Stomach (tissue), 9 donors: ENCODE results near the gene VAV3. TPM values are rescaled to one million over a fixed set of nuclear protein-coding genes. Genes with fewer than 3 reads are reported as not detected.

Source experiments
- DNase-seq, 2 donors: peaks; one replicate each; pipeline versions ENCODE4 v3.0.0 to v3.0.0-alpha.2; 2013 to 2019
- H3K27ac ChIP-seq, 5 donors: fragments of 200-600 bp in 4 of 5; sonication (generic) in 4 of 5; one replicate each; pipeline ENCODE4 v1.5.1; 2013 to 2019; ENCODE audit warnings: mild to moderate bottlenecking in 1 of 5, moderate library complexity in 1 of 5
- H3K27me3 ChIP-seq, 3 donors: fragments of 200-600 bp; sonication (generic); one replicate each; pipeline ENCODE4 v1.5.1; 2017 to 2019; ENCODE audit warnings: mixed run types in 1 of 3
- H3K36me3 ChIP-seq, 4 donors: fragments of 200-600 bp; sonication (generic); 1 replicate in 3 of 4; 2 replicates in 1 of 4; pipeline ENCODE4 v1.5.1; 2016 to 2019
- H3K4me1 ChIP-seq, 4 donors: fragments of 200-600 bp; sonication (generic); one replicate each; pipeline ENCODE4 v1.5.1; 2016 to 2019
- H3K4me3 ChIP-seq, 4 donors: fragments of 200-600 bp; sonication (generic) in 3 of 4; one replicate each; pipeline ENCODE4 v1.5.1; 2016 to 2019; ENCODE audit warnings: mild to moderate bottlenecking in 1 of 4
- H3K9me3 ChIP-seq, 4 donors: fragments of 200-600 bp; sonication (generic); one replicate each; pipeline ENCODE4 v1.5.1; 2016 to 2019
- EP300 ChIP-seq: sonication (generic); formaldehyde crosslinking; IDR thresholded peaks from one replicate; pipeline ENCODE4 v1.6.1; 2017; ENCODE audit warnings: antibody characterized with exemption
- POLR2A ChIP-seq, 4 donors: fragments of 450-650 bp; IDR thresholded peaks; one replicate each; pipeline ENCODE4 v1.6.1; 2016; ENCODE audit warnings: antibody characterized with exemption in 4 of 4, control low read depth in 2 of 4, mild to moderate bottlenecking in 1 of 4, moderate library complexity in 1 of 4
- POLR2AphosphoS5 ChIP-seq, 3 donors: sonication (generic); formaldehyde crosslinking; IDR thresholded peaks; one replicate each; pipeline ENCODE4 v1.6.1; 2016; ENCODE audit warnings: antibody characterized with exemption in 3 of 3
- WGBS, 5 donors: extraction: QIAGEN DNeasy Blood & Tissue Kit in 3 of 5; methylation state at CpG; one replicate each; pipeline versions ENCODE4 v1.1.5 to v1.1.7; 2013 to 2018; 5-methylcytosine and 5-hydroxymethylcytosine counted together
- intact Hi-C: fragments of 100-400 bp; cut with DNase I; formaldehyde crosslinking; loops from one replicate; pipeline ENCODE4 v1.15.1; 2023; ENCODE audit warnings: low total_unique reads
- polyA plus RNA-seq, 3 donors: library from polyadenylated mRNA; stranded (reverse); fragments of 200-250 nt; gene quantifications; one replicate each; pipeline ENCODE4 v1.2.3, GENCODE V29; 2013
- total RNA-seq, 5 donors: library from RNA; depleted of rRNA; stranded (reverse); fragments of >200 nt; gene quantifications; one replicate each; pipeline versions ENCODE4 v1.1.0 to v1.2.3, GENCODE V29; 2014 to 2016
- TF ChIP-seq, protein P1 (sequence below), 7 experiments: fragments of 450-650 bp in 4 of 7; fragments of 200-600 bp in 3 of 7; sonication (generic) in 3 of 7; IDR thresholded peaks; one replicate each; pipeline ENCODE4 v1.5.1; 2016 to 2019; ENCODE audit warnings: antibody characterized with exemption in 7 of 7, control low read depth in 2 of 7, mild to moderate bottlenecking in 1 of 7
- donor health status: healthy with polysubstance abuse.
- donor health status: Bipolar disorder and iron deficiency.
- donor health status: healthy.

The VAV3 gene
- total and polyA plus RNA-seq, 8 donors: 5.7 to 29.3 (median 6.9) TPM

DNA sequence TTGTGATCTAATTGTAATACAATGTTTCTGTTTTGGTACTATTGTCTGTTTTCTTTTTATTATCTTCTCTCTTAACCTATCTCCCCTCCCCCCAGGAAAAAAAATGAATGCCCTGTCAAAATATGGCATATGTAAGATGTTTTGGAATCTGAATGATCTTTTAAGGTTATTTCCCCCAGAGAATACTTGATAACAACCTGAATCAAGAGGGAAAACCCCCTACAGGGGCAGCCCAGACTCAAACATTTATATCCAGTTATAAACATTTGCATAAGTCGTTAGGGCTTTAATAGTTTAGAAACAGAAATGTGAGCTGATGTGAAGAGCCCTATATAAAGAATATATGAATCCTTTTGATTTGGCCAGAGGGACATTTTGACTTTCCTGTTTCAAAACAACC lies 169.5 kb downstream of the VAV3 start:
- DNase-seq: no peak
- Histone ChIP-seq H3K4me1 (no peaks in the 10 kb centered on the region), H3K36me3 (no peaks in the 10 kb centered on the region), H3K27me3 (no peaks in the 10 kb centered on the region), H3K4me3 (no peak overlapping the region), H3K9me3 (no peaks in the 10 kb centered on the region), H3K27ac (no peak overlapping the region)
- intact Hi-C loops: loop anchor here (10.0 kb wide), 1 partner anchor 169 kb away; the partner anchor contains the start of gene VAV3
- no peak for TF ChIP-seq POLR2A (IDR thresholded peaks at IDR 0.05)
- WGBS, 5 donors: 38 to 51% (median 42%) methylated on average over 1 of the region's 1 CpG

DNA sequence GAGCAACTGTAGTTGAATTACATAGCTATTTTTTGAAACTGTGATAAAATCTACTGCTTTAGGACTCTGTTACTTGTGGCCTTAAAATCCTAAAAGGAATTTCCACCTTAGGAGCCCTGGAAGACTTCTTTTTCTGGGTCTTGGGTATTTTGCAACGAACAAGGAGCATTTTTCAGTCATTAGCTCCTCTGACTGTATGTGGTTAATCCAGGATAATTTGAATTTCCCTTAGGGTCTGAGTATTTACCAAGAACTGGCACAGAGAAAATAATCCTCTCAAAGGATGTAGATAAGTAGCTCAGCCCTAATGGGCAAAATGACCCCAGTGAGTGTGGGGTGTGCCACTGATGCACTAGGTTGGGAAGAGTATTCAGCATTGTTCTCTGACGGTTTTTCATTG lies 170.4 kb downstream of the VAV3 start:
- Histone ChIP-seq H3K9me3 (no peaks in the 10 kb centered on the region), H3K27me3 (no peaks in the 10 kb centered on the region), H3K4me3 (no peak overlapping the region), H3K4me1 (peaks cover 0 to 3% (median 0%) of the 10 kb centered on the region in 4 donors), H3K27ac (no peak overlapping the region), H3K36me3 (no peaks in the 10 kb centered on the region)
- 58 to 83% (median 79%) methylated on average over 2 of the region's 2 CpGs for WGBS, 5 donors
- intact Hi-C loops: loop anchor here (10.0 kb wide), 1 partner anchor 170 kb away; the partner anchor contains the start of gene VAV3
- DNase-seq: no peak
- no peak for TF ChIP-seq EP300
- TF ChIP-seq, protein P1, sequence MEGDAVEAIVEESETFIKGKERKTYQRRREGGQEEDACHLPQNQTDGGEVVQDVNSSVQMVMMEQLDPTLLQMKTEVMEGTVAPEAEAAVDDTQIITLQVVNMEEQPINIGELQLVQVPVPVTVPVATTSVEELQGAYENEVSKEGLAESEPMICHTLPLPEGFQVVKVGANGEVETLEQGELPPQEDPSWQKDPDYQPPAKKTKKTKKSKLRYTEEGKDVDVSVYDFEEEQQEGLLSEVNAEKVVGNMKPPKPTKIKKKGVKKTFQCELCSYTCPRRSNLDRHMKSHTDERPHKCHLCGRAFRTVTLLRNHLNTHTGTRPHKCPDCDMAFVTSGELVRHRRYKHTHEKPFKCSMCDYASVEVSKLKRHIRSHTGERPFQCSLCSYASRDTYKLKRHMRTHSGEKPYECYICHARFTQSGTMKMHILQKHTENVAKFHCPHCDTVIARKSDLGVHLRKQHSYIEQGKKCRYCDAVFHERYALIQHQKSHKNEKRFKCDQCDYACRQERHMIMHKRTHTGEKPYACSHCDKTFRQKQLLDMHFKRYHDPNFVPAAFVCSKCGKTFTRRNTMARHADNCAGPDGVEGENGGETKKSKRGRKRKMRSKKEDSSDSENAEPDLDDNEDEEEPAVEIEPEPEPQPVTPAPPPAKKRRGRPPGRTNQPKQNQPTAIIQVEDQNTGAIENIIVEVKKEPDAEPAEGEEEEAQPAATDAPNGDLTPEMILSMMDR (IDR thresholded peaks at IDR 0.05): no peak

DNA sequence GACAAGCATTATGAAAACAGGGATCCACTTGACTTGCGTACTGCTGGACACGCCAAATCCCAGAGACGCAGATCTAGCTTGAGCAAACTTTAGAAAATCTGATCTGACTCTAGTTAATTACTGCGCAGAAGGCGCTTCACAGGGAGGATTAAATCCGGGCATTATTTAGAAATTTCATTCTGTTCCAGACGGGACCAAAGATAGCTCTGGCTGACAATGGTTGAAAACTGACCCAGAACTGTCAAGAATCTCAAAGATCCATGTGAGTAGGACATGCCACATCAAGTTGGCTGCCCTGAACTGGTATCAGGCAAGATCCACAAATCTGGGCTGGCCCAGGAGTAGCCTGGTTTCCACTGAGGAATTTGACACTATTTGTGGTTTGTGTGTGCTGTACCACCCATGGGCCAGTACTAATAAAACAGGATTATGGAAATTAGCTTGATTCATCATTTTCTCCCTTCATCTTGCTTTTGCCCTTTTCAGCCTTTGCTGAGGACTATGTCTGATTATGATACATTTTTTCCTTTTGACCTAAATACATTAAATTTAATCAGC lies 171.0 kb downstream of the VAV3 start:
- Histone ChIP-seq H3K27ac (no peak overlapping the region), H3K4me3 (no peak overlapping the region), H3K9me3 (no peaks in the 10 kb centered on the region), H3K4me1 (peaks cover 0 to 7% (median 4%) of the 10 kb centered on the region in 4 donors), H3K27me3 (no peaks in the 10 kb centered on the region), H3K36me3 (no peaks in the 10 kb centered on the region)
- no peak for DNase-seq
- TF ChIP-seq, protein P1 (IDR thresholded peaks at IDR 0.05): no peak
- TF ChIP-seq EP300: no peak
- TF ChIP-seq POLR2AphosphoS5 (IDR thresholded peaks at IDR 0.05): no peak
- no peak for TF ChIP-seq POLR2A (IDR thresholded peaks at IDR 0.05)
- 85 to 90% (median 88%) methylated on average over 7 of the region's 7 CpGs for WGBS, 5 donors
- intact Hi-C loops: loop anchor here (10.0 kb wide), 1 partner anchor 171 kb away; the partner anchor contains the start of gene VAV3

DNA sequence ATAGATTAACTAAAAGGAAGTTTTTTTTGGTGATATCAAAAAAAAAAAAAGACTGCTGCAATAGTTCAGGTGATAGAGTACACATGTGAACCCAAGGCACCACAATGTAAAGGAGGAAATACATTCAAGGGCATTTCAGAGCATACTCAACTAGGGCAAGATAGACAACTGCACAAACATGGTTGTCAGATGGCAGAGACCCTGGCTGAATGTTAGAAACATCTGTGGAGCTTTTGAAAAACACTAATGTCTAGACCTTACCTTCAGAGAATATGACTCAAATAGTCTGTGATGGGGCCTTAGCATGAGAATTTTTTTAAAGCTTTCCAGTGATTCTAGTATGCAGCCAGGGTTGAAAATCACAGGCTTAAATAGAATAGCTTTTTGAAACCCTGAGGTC lies 173.6 kb downstream of the VAV3 start:
- no peak overlapping the region for H3K27ac ChIP-seq
- DNase-seq: no peak
- peaks cover 7 to 27% (median 16%) of the 10 kb centered on the region in 4 donors for H3K4me1 ChIP-seq
- no peaks in the 10 kb centered on the region for H3K27me3 ChIP-seq
- H3K4me3 ChIP-seq: no peak overlapping the region
- H3K36me3 ChIP-seq: no peaks in the 10 kb centered on the region
- intact Hi-C loops: loop anchor here (10.0 kb wide), 1 partner anchor 173 kb away; the partner anchor contains the start of gene VAV3
- TF ChIP-seq, protein P1 (IDR thresholded peaks at IDR 0.05): no peak
- TF ChIP-seq POLR2AphosphoS5 (IDR thresholded peaks at IDR 0.05) (no peak), POLR2A (IDR thresholded peaks at IDR 0.05) (no peak), EP300 (no peak)
- no peaks in the 10 kb centered on the region for H3K9me3 ChIP-seq

DNA sequence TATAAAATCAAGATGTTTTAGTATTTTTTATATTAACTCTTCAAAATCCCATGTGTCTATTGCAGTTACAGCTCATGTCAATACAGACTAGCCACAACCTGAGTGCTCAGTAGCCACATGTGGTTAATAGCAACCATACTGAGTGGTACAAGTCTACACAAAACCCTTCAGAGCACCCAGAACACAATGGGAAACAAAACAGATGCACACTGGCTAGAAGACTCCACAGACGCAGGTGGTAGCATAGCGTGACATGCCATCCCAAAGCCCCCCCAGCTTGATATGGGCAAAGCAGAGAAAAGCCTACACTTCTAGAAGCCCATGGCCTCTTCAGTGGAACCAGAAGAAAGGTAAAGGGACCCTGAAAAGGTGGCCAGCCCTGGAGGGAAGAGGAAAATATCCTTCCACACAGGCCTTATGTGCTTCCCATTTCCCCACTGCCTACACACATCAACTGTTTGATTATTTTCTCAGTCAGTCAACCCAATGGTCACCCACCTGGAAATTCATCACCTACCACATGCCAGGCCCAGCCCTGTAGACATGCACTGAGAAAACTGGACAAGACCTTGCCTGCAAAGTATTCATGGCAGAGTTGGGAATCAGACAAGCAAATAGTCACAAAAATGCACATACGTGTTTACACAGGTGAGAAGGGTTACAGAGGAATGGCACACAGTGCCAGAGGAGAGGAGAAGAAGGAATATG lies 175.0 kb downstream of the VAV3 start:
- intact Hi-C loops: loop anchor here (10.0 kb wide), 1 partner anchor 175 kb away; the partner anchor contains the start of gene VAV3
- H3K27me3 ChIP-seq: no peaks in the 10 kb centered on the region
- H3K4me1 ChIP-seq: peaks cover 7 to 34% (median 22%) of the 10 kb centered on the region in 4 donors
- no peak overlapping the region for H3K4me3 ChIP-seq
- TF ChIP-seq POLR2A (IDR thresholded peaks at IDR 0.05) (no peak), POLR2AphosphoS5 (IDR thresholded peaks at IDR 0.05) (no peak), EP300 (no peak)
- TF ChIP-seq, protein P1 (IDR thresholded peaks at IDR 0.05): no peak
- no peaks in the 10 kb centered on the region for H3K9me3 ChIP-seq
- H3K27ac ChIP-seq: no peak overlapping the region
- H3K36me3 ChIP-seq: no peaks in the 10 kb centered on the region
- 85 to 97% (median 94%) methylated on average over 3 of the region's 3 CpGs for WGBS, 5 donors
- DNase-seq: no peak
